HG02678 (cell line): ENCODE data around the gene ANTKMT.
"Not testable (repeated sequence)": the region's sequence is repeated elsewhere in the genome, so short reads cannot be mapped to it uniquely, and the experiment has no call there.

ENCODE experiments used
- ATAC-seq: cut with Tn5 transposase; IDR thresholded peaks from one replicate; pipeline ENCODE4 v1.9.1; 2021; ENCODE audit warnings: mild to moderate bottlenecking, moderate library complexity; ENCODE audit not compliant: unreplicated experiment

The ANTKMT gene

DNA sequence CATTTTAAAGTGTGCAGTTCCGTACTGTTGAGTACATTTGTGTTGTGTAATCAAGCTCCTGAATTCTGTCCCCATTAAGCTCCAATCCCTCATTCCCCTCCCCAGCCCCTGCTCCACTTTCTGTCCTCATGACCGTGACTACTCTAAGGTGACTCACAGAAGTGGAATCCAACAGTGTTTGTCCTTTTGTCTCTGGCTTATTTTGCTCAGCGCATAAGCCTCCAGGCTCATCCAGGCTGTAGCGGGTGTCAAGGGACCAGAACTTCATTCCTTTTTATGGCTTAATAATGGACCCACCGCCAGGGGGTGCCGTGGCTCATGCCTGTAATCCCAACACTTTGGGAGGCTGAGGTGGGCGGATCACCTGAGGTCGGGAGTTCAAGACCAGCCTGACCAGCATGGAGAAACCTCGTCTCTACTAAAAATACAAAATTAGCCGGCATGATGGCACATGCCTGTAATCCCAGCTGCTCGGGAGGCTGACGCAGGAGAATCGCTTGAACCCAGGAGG lies 8.2 kb upstream of the ANTKMT start:
- ATAC-seq, result not testable (repeated sequence)

DNA sequence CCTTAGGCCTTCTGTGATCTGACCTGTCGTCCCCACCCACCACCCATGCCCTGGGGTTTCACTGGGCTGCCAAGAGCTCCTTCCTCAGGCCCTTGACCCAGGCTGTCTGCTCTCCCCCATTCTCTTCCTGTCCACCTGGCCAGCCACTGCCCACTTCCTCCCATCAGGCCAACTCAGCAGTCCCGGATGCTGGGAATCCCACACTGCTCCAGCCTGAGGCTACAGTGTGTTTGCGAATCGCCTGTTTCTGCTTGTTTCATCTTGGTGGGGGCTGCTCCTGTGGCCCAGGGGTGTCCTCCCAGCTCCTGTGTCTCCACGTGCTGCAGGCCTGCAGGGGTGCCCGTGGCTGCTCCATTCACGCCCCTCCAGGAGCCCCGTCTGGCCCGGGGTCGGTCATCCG lies 6.9 kb upstream of the ANTKMT start:
- no peak for ATAC-seq

DNA sequence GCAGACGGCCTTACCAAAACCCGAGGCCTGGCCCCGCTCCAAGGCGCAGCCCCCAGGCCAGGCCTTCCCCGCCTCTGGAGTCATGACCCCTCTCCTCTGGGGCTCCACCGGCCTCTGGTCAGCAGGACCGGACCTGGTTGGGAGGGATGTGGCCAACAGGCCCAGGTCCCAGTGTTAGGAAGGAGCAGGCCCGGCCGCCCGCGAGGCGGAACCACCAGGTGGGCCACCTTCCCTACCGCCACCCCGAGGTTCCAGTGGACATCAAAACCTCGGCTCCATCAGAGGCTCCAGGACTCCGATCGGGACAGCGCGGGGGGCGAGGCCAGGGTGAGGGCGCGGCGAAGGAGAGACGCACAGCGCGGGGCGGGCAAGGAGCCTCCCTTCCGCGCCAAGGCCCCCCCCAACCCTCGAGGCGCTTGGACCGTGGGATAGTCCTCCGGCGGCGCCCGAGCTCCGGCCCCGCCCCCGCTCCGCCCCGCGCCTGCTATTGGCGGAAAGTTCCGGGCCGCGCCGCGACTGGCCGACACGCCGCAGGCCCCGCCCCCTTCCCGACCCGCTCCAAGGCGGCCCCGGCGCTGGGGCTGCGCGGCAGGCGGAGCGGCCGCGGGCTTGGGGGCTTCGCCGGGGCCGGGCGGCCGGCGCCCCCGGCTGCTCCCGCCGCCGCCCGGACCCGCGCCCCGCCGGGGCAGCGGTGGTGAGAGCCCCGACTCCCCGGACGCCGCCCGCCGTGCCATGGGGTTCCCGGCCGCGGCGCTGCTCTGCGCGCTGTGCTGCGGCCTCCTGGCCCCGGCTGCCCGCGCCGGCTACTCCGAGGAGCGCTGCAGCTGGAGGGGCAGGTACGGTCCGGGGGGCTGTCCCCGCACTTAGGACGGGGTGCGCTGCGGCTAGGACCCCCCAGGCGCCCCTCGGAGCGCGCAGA lies 6.1 kb upstream of the ANTKMT start, which contains the start of gene METRN:
Gene METRN, plus strand, starts transcription at position 561 of the 919 bp plus-strand sequence. Its CDS starts 172 bp downstream, at position 733.
- peak; percentile 84 for ATAC-seq

DNA sequence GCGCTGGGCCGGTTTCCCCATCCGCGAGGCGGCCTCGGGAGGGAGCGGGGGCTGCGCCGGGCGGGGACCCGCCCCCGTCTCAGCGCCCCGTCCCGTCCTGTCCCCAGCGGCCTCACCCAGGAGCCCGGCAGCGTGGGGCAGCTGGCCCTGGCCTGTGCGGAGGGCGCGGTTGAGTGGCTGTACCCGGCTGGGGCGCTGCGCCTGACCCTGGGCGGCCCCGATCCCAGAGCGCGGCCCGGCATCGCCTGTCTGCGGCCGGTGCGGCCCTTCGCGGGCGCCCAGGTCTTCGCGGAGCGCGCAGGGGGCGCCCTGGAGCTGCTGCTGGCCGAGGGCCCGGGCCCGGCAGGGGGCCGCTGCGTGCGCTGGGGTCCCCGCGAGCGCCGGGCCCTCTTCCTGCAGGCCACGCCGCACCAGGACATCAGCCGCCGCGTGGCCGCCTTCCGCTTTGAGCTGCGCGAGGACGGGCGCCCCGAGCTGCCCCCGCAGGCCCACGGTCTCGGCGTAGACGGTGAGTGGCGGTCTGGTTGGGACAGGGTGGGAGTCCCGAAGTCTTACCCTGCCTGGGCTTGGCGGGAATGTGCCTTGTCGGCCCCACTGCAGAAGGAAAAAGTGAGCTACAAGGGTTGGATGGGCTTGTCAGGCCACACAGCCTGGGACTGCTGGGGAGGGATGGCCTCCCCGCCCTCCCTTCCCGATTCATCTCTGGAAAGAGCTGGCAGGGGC lies 5.3 kb upstream of the ANTKMT start:
- ATAC-seq, result peak; percentile 15

DNA sequence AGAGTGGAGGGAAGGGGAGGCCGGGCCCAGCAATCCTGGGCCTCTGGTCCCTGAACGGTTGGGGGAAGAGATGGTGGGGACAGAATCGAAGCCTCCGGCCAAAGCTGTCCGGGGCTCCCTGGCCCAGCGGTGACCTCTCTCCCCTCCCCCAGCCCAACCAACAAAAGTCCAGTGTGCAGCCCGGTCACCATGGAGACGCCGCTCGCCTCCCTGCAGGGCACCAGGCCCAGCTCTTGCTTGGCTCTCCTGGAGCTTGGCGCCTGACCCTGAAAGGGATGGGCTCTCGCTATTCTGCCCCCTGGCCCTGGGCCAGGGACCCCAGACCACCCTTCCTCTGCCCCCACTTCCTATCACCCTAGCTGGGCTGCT lies 4.8 kb upstream of the ANTKMT start:
- no peak for ATAC-seq

DNA sequence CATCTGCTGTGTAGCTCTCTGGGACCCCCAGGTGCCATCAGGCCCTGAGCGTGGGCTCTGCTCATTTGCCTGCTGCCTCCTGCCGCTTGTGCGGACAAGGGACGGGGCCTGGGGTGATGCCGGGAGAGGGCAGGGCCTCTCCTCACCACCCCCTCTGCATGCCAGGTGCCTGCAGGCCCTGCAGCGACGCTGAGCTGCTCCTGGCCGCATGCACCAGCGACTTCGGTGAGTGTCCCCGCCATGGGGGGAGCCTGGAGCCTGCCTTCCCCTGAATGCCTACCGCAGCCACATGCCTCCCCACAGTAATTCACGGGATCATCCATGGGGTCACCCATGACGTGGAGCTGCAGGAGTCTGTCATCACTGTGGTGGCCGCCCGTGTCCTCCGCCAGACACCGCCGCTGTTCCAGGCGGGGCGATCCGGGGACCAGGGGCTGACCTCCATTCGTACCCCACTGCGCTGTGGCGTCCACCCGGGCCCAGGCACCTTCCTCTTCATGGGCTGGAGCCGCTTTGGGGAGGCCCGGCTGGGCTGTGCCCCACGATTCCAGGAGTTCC lies 4.1 kb upstream of the ANTKMT start:
- no peak for ATAC-seq

DNA sequence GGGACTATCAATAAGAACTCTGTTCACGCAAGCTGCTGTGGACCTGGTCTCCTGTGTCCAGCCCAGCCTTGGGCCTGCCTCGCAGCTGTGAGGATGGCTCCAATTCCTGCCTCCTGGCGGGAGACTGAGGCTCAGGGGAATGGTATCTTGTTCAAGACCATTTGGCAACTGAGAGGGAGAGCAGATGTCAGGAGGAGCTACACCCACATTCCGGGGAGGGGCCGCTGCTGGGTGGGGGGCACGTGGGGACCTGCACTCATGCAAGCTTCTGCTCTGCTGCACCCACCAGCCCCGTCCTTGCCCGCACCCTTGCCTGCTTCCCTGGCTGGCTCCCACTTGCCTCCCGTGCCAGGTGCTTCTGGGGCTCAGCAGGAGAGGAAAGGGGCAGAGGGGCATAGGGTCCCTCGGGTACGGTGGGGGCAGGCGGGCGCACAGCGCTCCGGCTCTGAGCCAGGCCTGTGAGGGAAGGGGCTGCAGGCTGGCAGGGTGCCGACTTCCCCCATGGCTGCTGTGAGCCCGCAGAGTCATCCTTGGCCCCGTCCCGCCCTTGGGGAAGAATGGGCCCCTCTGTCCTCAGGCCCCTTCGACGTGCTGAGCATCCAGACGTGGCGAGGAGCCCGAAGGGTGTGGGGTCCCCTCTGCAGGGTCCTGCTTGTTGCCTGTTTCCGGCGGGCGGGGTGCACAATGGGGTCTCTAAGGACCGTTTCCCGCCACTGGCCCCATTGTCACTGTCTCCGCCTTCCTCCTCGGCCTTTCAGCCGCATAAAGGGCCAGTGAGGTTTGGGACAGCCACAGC lies 3.3 kb upstream of the ANTKMT start:
- no peak for ATAC-seq

DNA sequence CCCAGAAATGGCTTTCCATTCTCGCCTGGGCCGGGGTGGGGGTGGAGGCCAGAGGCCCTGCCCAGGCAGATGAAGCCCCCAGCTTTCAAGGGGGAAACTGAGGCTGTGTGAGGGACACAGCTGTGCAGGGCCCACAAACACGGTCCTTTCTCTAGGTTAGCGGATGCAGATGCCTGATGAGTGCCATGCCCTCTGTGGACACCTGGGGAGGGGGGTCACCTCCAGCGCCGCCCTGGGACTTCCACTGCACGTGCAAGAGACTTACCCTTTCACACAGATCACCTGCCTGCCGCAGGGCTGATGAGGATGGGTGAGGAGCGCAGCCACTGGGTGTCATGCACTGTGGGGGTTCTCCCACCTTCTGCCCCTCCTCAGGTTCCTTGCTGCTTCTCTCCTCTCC lies 2.6 kb upstream of the ANTKMT start:
- no peak for ATAC-seq

DNA sequence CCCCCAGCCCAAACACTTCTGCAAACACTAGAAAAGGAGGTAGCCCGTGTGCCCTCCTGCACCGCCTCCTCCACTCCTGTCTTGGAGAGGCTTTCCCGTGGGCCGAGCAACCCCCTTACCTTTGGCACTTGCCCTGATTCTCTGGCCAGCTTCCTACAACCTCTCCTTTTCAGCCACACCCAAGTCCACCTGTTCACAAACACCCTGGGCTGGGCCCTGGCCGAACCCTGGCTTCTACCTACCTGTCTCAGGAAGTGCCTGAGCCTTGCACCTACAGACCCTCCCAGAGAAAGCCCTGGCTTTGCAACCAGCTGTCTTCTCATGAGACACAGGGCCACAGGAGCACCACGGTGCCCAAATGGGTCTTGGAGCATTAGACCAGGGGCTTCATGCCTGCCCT lies 2.0 kb upstream of the ANTKMT start:
- no peak for ATAC-seq

DNA sequence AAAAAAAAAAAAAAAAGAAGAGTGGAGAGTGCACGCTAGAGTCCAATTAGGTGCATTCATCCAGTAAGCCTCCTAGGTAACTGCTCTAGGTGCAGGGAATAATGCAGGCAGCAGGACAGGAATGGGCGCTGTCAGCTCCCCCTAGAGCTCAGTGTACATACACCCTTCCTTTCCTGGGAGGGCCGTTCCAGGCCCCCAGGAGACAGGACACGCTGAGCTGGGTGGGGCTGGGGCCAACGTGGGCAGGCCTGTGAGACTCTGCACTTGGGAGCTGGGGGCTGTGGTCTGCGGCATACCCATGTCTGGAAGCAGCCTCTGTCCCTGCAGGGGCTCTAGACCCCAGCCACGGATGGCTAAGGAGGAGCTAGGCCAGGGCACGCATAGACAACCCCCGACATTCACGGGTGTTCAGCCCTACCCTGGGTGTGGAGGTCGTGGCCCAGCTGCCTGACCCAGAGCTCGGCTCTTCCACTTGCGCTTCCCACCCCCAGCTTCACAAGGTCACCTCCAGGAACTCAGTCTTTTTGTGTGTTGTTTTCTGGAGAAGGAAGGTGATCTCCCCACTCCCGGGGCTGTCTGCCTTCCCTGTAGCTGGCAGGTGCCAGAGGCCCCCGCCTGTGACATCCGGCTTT lies 1.0 kb upstream of the ANTKMT start:
- no peak for ATAC-seq

DNA sequence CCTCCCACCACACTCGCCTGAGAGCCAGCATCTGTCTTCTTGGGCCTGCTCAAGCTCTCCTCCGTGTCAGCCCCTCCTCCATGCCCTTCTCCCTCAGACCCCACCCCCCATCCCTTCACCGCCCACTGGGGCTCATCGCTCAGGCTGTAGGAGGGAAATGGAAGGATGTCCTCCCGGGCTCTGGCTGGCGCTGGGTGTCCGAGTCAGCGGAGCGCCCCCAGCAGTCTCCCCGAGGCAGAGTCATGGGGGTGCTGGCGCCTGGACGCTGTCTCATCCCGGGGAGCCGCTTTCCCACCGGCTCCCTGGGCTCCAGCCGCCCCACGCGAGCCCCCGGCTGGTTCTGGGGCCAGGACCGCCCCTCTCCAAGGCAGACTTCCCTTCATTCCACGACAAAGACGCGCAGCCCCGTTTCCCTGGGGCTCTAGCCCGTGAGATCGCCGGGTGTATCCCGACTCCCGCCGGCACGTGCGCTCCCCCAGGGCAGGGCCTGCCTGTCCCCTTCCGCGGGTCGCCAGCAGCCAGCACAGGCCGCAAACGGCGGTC lies 428 bp upstream of the ANTKMT start:
- ATAC-seq, result peak; percentile 22

DNA sequence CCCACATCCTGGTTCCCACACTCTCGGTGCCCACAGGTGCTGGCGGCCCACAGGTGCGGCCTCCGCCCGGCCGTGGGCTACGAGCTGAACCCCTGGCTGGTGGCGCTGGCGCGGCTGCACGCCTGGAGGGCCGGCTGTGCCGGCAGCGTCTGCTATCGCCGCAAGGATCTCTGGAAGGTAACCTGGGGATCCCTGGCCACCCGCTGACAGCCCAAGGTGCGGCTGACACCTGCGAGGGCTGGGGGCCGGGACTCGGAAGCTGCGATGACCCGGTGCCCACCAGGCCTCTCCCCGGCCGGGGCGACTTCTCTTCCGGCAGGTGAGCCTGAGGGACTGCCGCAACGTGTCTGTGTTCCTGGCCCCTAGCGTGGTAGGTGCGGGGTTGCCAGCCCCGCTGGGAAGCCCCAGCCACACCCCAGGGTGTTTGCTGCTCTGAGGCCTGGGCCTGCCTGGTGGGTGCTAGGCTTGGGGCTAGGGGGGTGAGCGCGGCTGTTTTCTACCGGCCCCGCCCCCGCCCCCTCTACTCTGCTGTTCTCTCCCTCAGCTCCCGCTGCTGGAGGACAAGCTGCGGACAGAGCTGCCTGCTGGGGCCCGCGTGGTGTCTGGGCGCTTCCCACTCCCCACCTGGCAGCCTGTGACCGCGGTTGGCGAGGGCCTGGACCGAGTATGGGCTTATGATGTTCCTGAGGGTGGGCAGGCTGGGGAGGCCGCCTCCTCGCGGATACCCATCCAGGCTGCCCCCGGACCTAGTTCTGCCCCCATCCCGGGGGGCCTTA lies 1.0 kb downstream of the ANTKMT start:
- ATAC-seq, result no peak

DNA sequence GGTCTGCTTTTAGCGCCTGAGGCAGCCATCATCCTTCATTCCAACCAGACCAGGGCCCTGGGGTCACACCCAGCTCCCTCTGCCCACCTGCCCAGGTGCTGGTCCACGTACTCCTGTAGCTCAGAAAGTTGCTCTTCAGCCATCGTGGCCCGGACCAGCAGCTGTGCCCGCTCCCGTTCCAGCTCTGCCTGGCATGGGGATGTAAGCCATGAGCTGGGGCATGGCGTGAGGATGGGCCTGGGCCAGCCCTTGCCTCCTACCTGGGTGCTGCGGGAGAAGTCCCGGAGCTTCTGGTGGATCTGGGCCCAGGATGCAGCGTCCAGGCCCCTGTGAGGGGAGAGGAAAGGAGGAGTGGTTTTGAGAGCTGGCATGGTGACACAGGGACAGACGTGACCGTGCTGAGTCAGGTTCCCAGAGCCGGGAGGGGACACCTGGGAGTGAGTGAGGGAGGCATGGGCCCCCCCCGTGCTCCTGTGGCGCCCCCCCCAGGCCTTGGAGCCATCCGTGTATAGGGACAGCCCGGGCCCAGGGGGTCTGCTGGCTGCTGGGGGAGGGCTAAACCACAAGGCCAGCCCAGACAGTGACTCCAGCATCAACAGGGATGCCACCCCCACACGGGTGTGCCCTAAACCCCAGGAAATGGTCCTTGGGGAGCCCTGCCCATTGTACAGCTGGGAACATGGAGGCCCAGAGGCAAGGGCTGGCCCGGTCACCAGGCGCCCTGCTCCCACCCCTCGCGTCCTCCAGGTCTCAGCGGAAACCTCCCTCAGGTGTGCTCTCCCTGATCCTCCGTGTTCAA lies 2.1 kb downstream of the ANTKMT start:
- ATAC-seq, result no peak

DNA sequence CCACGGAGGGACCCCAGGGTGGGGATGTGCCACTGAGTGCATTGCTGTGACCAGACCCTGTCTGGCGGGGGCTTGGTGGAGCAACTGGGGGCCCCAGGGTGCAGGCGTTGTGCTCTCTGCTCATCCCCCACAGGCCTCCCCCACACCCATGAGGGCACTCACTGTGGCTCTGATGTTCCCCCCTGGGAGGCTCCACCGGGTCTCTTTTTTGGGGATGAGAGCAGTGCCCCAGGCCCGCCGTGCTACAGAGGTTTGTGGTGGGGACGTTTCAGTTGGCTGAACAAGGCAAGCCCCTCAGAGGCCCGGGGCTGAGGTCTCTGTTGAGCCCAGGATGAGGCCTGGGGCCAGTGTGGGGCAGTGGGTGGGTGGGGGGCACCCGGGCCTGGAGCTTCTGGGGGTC lies 2.7 kb downstream of the ANTKMT start:
- no peak for ATAC-seq

DNA sequence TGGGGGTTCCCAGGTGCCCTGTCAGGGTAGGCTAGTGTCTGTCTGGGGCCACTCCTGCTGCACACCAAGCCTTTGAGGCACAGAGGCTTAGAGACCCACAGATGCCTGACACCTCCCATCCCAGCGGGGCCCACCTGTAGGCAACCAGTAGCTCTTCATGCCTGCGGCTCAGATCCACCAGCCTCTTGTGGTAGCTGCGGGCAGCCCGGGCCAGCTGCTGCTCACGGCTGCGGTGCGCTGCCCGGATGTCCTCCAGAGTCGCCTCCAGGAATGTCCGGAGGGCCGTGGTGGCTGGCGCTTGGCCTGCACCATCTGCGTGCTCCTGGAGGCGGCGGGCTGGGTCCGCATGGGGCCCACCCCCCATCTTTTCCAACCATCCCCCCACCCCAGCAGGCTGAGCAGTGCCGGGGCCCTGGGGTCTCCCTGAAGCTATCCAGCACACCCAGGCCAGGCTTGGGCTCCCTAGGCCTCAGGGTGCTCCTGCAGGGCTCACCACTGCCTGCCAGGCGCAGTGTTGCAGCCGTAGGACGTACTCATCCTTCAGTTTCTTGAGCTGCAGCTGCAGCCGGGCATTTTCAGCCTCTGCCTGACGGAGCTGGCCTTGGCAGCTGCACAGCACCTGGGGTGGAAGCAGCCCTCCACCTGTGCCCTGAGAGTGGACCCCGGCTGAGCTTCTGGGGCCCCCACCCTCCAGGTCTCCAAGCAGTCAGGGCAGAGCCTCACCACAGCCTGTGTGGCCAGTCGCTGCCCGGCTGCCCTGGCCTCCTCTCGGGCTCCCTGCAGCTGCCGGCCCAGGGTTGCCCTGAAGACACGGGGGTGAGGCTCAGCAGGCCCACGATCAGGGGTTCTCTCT lies 3.5 kb downstream of the ANTKMT start:
- no peak for ATAC-seq

DNA sequence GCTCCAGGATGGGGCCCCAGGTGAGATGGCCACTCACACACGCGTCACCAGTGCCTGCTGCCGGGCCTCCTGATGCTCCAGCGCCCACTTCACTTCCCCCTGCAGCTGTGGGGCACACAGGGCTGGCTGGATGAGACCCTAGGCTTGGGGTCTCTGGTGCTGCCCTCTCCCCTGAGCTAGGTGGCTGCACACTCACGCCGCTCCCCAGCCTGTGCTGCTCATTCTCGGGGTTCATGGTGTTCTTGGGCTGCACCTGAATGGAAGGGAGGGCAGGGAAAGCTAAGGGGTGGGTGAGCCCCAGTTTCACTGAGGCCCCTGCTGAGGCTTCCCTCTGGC lies 4.1 kb downstream of the ANTKMT start:
- ATAC-seq, result no peak

DNA sequence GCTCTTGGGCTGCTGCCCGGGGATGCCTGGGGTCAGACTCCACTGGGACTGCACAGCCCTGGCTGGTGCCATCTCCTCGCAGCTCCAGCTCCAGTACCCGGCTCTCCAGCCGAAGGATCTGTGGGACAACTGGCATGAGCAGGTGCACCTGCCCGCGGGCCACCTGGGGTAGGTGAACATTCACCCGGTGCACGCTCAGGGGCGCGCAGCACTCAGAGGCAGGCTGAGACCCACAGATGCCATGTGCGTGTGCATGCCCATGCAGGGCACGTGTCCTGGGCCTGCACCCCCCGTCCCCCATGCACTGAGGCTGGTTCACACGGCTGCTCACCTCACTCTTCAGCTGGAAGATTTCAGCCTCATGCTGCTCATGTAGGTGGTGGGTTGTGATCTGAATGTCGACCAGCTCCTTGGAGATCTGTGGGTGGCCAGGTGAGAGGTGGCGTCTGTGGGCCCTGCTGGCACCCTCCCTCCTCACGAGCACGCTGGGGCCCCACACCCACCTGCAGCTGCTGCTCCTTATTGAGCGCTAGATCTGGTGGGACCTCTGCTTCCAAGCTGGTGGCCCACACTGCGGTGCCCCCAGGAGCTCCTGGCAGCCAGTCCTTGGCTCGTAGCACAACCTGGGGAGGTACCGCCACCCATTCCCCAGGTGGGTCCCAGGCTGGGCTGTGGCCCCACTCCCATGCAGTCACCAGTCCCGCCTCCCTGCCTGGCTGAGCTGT lies 4.7 kb downstream of the ANTKMT start:
- ATAC-seq, result no peak
